ENCODE measurements around the gene TPCN2. TPM values are rescaled to one million over a fixed set of nuclear protein-coding genes. Genes with fewer than 3 reads are reported as not detected.

The TPCN2 gene
- total RNA-seq, 1 experiment from 2014 or later, result 15.2 TPM

DNA sequence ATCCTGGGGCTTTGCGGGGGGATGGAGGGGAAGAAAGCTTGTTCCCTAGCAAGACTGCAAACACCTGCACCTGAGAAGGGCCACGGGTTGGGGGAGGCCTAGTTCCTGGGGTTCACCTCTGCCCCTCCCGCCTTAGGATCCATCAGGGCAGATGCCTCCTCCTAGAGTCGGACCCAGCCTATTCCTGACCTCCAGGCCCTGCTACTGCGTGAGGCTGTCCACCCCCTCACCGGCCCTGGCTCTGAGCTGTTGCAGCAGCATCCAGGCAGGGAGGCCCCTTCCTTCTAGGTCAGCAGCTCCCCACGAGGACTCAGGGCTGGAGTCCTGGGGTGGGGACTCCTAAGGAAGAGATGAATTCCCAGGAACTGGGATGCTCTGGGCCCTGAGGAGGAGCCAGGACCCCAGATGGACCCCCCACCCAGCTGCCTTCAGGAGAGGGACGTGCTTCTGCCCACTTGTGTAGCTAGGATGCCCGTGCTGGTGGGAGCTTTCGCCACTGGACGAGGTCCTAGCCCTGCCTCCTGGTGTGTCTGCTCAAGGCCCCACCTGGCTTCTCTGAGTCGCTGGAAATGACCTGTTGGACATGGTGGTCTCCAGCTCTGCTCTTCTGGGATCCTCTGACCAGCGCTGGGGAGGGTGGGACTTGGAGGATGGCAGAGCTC lies 46.0 kb upstream of the TPCN2 start:
- DNase-seq (ENCODE audit: low read depth, low spot score) (no peak), ATAC-seq (no peak)
- Histone ChIP-seq H3K27ac (ENCODE audit: low read depth, low read length) (no peak overlapping the region), H3K9ac (ENCODE audit: low read length) (no peak overlapping the region), H3K79me2 (ENCODE audit: insufficient read depth, low read length) (no peaks in the 10 kb centered on the region), H3K4me1 (ENCODE audit: control insufficient read depth in 1 of 2, insufficient read depth in 2 of 2, low read length in 2 of 2) (peaks cover under 1 to 23% of the 10 kb centered on the region in 2 experiments), H2AFZ (ENCODE audit: low read depth, low read length, poor library complexity, severe bottlenecking) (no peak overlapping the region), H3K9me2 (ENCODE audit: insufficient read depth) (no peaks in the 10 kb centered on the region), H3K4me3 (replicated peaks in 1 of 2; ENCODE audit: low read depth in 1 of 2, low read length in 2 of 2) (no peak overlapping the region), H3K4me2 (ENCODE audit: low read length) (no peak overlapping the region), H3K36me3 (ENCODE audit: control insufficient read depth in 1 of 2, insufficient read depth in 2 of 2, low read length in 2 of 2) (no peaks in the 10 kb centered on the region), H3K27me3 (ENCODE audit: insufficient read depth, low read length) (no peaks in the 10 kb centered on the region), H3K9me3 (ENCODE audit: control insufficient read depth in 1 of 2, insufficient read depth in 1 of 2, low read depth in 1 of 2, low read length in 2 of 2) (no peaks in the 10 kb centered on the region), H4K20me1 (ENCODE audit: insufficient read depth) (no peaks in the 10 kb centered on the region)
- no TSS peak for BruUV-seq (replicated peaks)
- TF ChIP-seq YY1 (IDR thresholded peaks at IDR 0.05; ENCODE audit: extremely low read depth, insufficient replicate concordance, low read depth, low read length) (no peak), POLR2AphosphoS5 (IDR thresholded peaks at IDR 0.05; ENCODE audit: low read depth, low read length) (no peak)
- ChIA-PET CTCF (interaction anchor here (0.7 kb wide), 1 partner anchor 42 kb away, joined by 3 read pairs; no protein-coding TSS in a partner anchor), POLR2A (no interaction called here), RAD21 (ENCODE audit: low non-redundant PET in 1 of 2, low total read pairs in 2 of 2, uncharacterized antibody in 2 of 2, unreplicated experiment in 2 of 2) (no interaction called here)
- intact Hi-C loops (cut with micrococcal nuclease), result no loop called here

DNA sequence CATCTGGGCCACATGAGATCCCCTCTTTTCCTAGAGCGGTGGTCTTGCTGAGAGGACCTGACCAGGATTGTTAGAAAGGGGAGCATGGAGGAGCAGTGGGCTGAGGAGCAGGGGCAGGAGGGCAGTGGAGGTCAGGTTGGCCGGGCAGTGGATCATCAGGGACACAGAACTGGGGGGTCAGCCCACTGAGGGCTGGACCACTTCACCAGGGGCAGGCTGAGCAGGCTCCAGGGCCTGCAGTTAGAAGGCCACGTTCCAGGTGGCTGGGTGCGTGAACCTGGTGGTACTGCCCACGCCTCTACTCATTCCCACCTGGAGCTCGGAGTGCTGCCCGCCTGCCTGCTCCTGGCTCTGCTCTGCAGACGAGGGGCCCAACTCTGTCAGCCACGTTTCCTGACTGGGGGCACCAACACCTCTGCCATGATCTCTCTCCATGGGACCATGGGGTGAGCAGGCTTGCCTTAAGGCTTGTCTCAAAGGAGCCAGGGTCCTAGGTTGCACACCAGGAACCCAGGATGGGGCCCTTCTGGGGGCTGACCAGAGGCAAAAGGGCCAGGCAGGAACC lies 45.3 kb upstream of the TPCN2 start:
- Histone ChIP-seq H3K9me2 (ENCODE audit: insufficient read depth) (no peaks in the 10 kb centered on the region), H3K9me3 (ENCODE audit: control insufficient read depth in 1 of 2, insufficient read depth in 1 of 2, low read depth in 1 of 2, low read length in 2 of 2) (no peaks in the 10 kb centered on the region), H3K27ac (ENCODE audit: low read depth, low read length) (no peak overlapping the region), H3K9ac (ENCODE audit: low read length) (no peak overlapping the region), H4K20me1 (ENCODE audit: insufficient read depth) (no peaks in the 10 kb centered on the region), H2AFZ (ENCODE audit: low read depth, low read length, poor library complexity, severe bottlenecking) (no peak overlapping the region), H3K79me2 (ENCODE audit: insufficient read depth, low read length) (no peaks in the 10 kb centered on the region), H3K4me1 (ENCODE audit: control insufficient read depth in 1 of 2, insufficient read depth in 2 of 2, low read length in 2 of 2) (peaks cover 8 to 30% of the 10 kb centered on the region in 2 experiments), H3K4me2 (ENCODE audit: low read length) (no peak overlapping the region), H3K27me3 (ENCODE audit: insufficient read depth, low read length) (no peaks in the 10 kb centered on the region), H3K4me3 (replicated peaks in 1 of 2; ENCODE audit: low read depth in 1 of 2, low read length in 2 of 2) (no peak overlapping the region), H3K36me3 (ENCODE audit: control insufficient read depth in 1 of 2, insufficient read depth in 2 of 2, low read length in 2 of 2) (no peaks in the 10 kb centered on the region)
- no TSS peak for BruUV-seq (replicated peaks)
- RAD21 ChIA-PET (ENCODE audit: low non-redundant PET in 1 of 2, low total read pairs in 2 of 2, uncharacterized antibody in 2 of 2, unreplicated experiment in 2 of 2), result no interaction called here
- DNase-seq (ENCODE audit: low read depth, low spot score), result no peak
- intact Hi-C loops (cut with micrococcal nuclease), result no loop called here
- no peak for ATAC-seq
- CTCF ChIA-PET, result interaction anchor here (0.7 kb wide), 1 partner anchor 41 kb away, joined by 3 read pairs; no protein-coding TSS in a partner anchor
- POLR2A ChIA-PET, result no interaction called here
- TF ChIP-seq RAD21 (IDR thresholded peaks at IDR 0.05; ENCODE audit: low read depth), result no peak
- TF ChIP-seq SP1 (IDR thresholded peaks at IDR 0.05; ENCODE audit: low read depth), result no peak
- no peak for TF ChIP-seq TCF7L2 (IDR thresholded peaks at IDR 0.05; ENCODE audit: borderline replicate concordance, extremely low read depth, insufficient read depth, insufficient read length)
- TF ChIP-seq JUND (IDR thresholded peaks at IDR 0.05), result no peak
- no peak for TF ChIP-seq EZH2 (IDR thresholded peaks at IDR 0.05)
- TF ChIP-seq, protein P1, sequence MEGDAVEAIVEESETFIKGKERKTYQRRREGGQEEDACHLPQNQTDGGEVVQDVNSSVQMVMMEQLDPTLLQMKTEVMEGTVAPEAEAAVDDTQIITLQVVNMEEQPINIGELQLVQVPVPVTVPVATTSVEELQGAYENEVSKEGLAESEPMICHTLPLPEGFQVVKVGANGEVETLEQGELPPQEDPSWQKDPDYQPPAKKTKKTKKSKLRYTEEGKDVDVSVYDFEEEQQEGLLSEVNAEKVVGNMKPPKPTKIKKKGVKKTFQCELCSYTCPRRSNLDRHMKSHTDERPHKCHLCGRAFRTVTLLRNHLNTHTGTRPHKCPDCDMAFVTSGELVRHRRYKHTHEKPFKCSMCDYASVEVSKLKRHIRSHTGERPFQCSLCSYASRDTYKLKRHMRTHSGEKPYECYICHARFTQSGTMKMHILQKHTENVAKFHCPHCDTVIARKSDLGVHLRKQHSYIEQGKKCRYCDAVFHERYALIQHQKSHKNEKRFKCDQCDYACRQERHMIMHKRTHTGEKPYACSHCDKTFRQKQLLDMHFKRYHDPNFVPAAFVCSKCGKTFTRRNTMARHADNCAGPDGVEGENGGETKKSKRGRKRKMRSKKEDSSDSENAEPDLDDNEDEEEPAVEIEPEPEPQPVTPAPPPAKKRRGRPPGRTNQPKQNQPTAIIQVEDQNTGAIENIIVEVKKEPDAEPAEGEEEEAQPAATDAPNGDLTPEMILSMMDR (IDR thresholded peaks at IDR 0.05 in 2 of 3, conservative IDR thresholded peaks at IDR 0.05 in 1 of 3; ENCODE audit: borderline replicate concordance in 1 of 3, insufficient read depth in 1 of 3, low read depth in 2 of 3, low read length in 2 of 3), result no peak
- TF ChIP-seq, protein P2, sequence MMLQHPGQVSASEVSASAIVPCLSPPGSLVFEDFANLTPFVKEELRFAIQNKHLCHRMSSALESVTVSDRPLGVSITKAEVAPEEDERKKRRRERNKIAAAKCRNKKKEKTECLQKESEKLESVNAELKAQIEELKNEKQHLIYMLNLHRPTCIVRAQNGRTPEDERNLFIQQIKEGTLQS (IDR thresholded peaks at IDR 0.05), result no peak
- TF ChIP-seq FOSL1 (IDR thresholded peaks at IDR 0.05; ENCODE audit: low read depth), result no peak
- TF ChIP-seq, protein P3, sequence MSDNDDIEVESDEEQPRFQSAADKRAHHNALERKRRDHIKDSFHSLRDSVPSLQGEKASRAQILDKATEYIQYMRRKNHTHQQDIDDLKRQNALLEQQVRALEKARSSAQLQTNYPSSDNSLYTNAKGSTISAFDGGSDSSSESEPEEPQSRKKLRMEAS (IDR thresholded peaks at IDR 0.05), result no peak
- TF ChIP-seq, protein P4, sequence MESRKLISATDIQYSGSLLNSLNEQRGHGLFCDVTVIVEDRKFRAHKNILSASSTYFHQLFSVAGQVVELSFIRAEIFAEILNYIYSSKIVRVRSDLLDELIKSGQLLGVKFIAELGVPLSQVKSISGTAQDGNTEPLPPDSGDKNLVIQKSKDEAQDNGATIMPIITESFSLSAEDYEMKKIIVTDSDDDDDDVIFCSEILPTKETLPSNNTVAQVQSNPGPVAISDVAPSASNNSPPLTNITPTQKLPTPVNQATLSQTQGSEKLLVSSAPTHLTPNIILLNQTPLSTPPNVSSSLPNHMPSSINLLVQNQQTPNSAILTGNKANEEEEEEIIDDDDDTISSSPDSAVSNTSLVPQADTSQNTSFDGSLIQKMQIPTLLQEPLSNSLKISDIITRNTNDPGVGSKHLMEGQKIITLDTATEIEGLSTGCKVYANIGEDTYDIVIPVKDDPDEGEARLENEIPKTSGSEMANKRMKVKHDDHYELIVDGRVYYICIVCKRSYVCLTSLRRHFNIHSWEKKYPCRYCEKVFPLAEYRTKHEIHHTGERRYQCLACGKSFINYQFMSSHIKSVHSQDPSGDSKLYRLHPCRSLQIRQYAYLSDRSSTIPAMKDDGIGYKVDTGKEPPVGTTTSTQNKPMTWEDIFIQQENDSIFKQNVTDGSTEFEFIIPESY (IDR thresholded peaks at IDR 0.05; ENCODE audit: extremely low read depth, insufficient replicate concordance, low read length), result no peak
- TF ChIP-seq POLR2AphosphoS5 (IDR thresholded peaks at IDR 0.05; ENCODE audit: low read depth, low read length), result no peak
- no peak for TF ChIP-seq CEBPB (IDR thresholded peaks at IDR 0.05; ENCODE audit: low read depth)
- TF ChIP-seq ZFX (IDR thresholded peaks at IDR 0.05), result no peak
- no peak for TF ChIP-seq ELF1 (IDR thresholded peaks at IDR 0.05; ENCODE audit: borderline replicate concordance, low read depth)
- TF ChIP-seq POLR2A (IDR thresholded peaks at IDR 0.05; ENCODE audit: borderline replicate concordance, extremely low read depth, insufficient read depth, insufficient read length), result no peak
